GM18502 (cell line): ENCODE results near the gene RAPGEF6.
"Not testable (repeated sequence)": the region's sequence is repeated elsewhere in the genome, so short reads cannot be mapped to it uniquely, and the experiment has no call there.

Experiments
- ATAC-seq: cut with Tn5 transposase; IDR thresholded peaks from one replicate; pipeline ENCODE4 v1.9.1; 2021; ENCODE audit warnings: mild to moderate bottlenecking; ENCODE audit not compliant: unreplicated experiment, poor library complexity

The RAPGEF6 gene

DNA sequence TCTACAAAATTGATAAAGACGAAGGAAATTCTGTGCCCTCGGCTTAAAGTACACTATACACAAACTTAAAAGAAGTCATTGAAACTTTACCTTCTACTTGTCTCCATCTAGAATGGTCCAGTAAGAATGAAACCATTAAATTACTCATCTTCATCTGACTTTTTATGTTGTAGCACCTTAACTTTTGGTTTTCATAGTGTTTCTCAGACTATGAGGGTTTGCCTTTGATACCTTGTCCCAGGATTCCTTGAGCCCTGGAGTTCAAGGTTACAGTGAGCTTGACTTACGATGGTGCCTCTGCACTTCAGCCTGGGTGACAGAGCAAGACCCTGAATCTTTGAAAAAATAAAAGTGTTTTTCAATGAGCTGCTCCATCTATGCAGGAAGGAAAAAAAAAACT, 239.0 kb downstream of the RAPGEF6 start:
- peak; percentile 83 for ATAC-seq

DNA sequence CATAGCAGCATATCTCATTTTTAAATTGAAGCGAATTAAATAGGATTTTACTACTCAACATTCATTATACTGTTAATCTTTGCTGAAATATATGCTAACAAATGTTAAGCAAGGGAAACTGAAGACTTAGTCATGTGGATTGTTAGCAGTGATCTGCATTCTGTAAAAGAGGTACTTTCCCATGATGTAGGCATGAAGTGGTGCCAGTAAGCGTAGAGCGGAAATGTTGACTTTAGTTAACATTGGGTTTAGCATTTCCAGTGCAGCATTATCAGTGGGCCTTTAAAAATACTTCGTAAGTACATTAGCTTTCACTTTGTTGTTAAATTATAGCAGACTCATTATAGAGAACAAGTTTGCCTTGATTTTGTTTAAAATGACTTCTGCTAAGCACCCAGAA, 240.9 kb downstream of the RAPGEF6 start:
- ATAC-seq = peak; percentile 72

DNA sequence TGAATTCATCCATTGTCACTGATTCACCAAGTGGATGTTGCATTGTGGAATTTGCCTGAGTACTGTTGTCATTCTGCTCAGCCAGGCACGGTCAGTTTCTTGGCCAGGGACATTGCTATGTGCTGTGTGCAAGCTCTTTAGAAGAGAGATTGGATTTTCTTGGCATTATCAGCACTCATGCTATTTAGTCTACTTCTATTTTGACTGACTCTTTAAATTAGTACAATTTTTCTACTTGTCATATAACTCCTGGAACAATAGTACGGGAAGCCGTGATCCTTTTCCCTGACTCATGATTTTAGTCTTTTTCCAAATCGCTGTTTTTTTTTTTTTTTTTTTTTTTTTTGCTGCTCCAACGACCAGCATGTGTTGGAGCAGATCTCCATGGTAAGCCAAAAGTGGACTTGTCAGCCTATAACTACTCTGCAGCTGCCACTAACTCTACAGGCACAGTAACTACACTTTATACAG, 241.5 kb downstream of the RAPGEF6 start:
- ATAC-seq = no peak

GRCh38 chr5:131392466-131393095, 242.4 kb downstream of the RAPGEF6 start:
- ATAC-seq = no peak

- ATAC-seq = no peak
These were observed 245.2 kb downstream of the RAPGEF6 start for GRCh38 chr5:131389869-131390265.

DNA sequence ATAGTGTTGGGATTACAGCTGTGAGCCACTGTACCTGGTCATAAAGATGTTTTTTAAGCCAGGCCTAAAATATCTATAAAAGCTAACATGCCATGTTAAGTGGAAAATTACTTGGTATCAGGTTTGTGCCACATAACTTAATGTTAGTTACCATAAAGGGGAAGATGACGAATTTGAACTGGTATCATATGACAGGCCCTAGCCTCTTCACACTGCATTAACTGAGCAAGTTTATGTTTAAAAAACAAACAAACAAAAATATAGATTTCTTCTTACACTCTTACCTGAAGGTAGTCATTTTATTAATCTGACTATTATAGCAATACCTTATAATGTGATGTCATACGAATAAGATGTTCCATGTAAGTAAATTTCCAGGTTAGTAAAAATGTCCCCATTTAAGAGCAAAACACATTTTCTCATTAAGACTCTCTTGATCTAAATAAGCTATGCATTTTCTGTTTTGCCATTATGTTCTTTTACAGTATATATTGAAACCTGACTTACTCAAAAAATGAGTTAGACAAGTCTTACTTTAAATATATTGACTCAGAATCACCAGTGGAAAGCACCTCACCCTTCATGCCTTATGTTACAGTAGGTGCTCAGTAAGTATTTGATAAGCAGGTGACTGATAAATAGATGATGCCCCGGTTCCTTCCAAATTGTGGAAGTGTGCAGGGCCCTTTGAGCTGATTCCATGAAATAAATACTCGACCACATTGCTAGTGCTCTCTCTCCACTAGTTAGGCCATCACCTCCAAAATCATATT, 245.7 kb downstream of the RAPGEF6 start:
- peak; percentile 51 for ATAC-seq

GRCh38 chr5:131387255-131387654, 247.8 kb downstream of the RAPGEF6 start:
- no peak for ATAC-seq

GRCh38 chr5:131386779-131387178, 248.2 kb downstream of the RAPGEF6 start:
- no peak for ATAC-seq

DNA sequence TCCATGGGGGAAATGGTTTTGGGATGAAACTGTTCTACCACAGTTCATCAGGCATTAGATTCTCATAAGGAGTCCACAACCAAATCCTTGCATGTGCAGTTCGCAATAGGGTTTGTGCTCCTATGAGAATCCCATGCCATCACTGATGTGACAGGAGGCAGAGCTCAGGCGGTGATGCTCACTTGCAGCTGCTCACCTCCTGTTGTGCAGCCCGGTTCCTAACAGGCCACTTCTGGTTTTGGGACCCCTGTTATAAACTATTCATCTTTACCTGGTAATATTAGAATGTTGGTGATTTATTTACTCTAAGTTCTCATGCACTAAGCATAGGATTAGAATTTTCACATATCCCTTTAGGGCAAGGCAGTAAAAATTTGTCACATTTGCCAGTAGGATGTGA, 248.9 kb downstream of the RAPGEF6 start:
- ATAC-seq = no peak

DNA sequence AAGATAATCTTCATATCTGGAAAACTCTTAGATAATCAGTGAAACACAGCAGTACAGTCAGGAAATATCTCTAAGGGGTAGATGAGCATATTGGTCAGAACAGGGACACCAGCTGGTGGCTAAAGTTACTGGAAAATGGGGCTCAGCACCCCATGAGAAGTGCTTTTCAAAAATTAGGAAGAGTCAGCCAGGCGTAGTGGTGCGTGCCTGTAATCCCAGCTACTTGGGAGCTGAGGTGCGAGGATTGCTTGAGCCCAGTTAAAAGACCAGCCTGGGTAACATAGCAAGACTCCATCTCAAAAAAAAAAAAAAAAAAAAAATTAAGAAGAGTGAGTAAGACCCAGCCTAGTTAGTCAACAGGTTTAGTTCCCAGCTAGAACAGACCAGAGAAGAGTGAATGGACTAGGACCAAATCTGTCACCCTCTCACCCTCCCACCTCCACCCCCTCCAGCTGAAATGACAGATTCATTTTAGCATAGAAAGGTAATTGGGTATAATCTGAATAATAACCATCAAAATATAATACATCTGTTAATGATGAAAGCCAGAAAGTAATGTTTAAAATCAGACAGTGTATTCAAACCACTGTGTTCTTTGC, 250.3 kb downstream of the RAPGEF6 start:
- ATAC-seq = no peak

DNA sequence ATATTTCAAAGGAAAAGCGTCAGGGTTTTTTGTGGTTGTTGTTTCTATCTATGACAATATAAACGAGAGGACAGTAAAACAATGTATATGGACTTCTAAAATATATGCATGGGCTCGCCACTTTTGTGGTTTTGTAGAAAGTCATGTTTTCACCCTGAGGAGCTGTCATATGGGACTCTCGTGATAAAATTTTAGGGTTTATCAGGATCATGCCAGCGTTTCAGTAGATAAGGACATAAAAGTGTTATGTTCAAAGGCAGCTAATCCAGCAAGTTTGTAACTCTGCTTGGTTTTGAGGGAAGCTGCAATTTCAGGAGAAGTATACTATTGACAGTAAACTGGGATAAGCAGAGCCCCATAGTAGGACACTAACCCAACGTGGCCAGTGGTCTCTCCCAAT, 250.9 kb downstream of the RAPGEF6 start:
- no peak for ATAC-seq

- peak; percentile 67 for ATAC-seq
These were observed 252.3 kb downstream of the RAPGEF6 start for GRCh38 chr5:131382407-131383395.

- ATAC-seq = peak; percentile 58
These were observed 253.3 kb downstream of the RAPGEF6 start for GRCh38 chr5:131381777-131382176.

DNA sequence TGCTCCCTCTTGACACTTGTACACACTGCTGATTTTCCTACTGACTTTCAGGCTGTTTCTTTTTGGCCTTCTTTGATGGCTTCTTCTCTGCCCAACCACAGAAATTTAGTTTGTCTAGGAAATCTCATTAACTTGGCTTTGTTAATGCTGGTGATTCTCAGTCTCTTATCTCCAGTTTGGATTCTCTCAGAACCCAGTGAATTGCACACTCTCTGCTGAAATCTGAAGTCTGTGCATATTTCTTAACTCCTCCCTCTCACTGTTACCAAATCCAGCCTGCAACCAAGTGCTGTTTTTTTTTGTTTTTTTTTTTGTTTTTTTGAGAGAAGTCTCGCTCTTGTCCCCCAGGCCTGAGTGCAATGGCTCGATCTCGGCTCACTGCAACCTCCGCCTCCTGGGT, 254.0 kb downstream of the RAPGEF6 start:
- no peak for ATAC-seq

DNA sequence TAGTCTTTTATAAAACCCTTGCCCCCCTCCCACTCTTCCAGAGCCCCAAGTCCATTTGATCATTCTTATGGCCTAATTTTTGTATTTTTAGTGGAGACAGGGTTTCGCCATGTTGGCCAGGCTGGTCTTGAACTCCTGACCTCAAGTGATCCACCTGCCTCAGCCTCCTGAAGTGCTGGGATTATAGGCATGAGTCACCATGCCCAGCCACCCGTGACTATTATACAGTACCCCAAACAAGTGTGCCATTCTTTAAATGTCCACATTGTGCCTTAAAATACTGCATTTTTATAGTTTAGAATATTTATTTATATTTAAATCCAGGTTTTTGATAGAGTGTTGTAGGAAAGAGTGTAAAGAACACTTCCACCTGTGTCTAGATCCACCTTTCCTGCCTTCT, 254.8 kb downstream of the RAPGEF6 start:
- ATAC-seq = not testable (repeated sequence)

- peak; percentile 34 for ATAC-seq
These were observed 255.3 kb downstream of the RAPGEF6 start for GRCh38 chr5:131379723-131380122.

- no peak for ATAC-seq
These were observed 256.1 kb downstream of the RAPGEF6 start for GRCh38 chr5:131378721-131379541.

DNA sequence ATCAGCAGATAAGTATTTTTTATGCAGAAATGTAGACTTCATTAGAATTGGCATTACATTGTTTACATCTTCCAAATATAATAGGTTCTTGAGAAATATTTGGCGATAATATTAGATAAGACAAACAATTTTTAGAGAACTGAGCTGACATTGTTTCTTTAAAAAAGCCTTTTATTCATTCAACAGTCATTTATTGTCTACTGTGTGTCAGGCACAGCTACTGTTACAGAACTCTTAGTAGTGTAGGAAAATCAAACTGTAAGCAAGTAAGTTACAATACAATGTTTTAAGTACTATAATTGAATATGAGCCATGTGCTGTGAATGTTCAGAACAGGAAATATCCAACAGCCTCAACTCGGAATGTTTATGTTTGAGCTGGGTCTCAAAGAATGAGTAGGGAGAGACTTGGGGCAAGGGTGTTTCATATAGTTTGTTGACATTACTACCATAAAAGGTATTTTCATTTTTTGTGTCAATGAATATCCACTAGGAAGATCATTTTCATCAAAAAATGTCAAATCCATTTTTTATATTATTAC, 257.2 kb downstream of the RAPGEF6 start:
- ATAC-seq = no peak

DNA sequence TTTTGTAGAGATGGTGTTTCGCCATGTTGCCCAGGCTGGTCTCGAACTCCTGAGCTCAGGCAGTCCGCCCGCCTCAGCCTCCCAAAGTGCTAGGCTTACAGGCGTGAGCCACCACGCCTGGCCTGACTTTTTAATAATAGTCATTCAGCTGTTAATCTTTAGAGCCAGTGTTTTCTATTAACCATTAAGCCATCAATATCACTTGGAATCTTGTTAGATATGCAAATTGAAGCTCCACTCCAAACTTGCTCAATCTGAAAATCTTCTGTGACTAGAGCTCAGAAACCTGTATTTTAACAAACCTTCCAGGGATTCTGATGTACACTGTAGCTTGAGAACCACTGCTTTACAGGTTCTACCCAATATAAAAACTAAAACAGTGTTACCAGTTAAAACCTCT, 257.7 kb downstream of the RAPGEF6 start:
- no peak for ATAC-seq
